OCI-LY7 (cell line): ENCODE measurements around the gene GYG2. TPM values are rescaled to one million over a fixed set of nuclear protein-coding genes. Genes with fewer than 3 reads are reported as not detected.
"Not testable (repeated sequence)": the region's sequence is repeated elsewhere in the genome, so short reads cannot be mapped to it uniquely, and the experiment has no call there.

ENCODE experiments used
- BruUV-seq: library from RNA; stranded (reverse); fragments of 400-500 nt; replicated peaks from 2 replicates; lab custom pipeline; 2021; lab: Mats Ljungman, UMichigan
- CTCF ChIA-PET: fragments of 300-600 bp; sonication (Branson Sonifier 250); formaldehyde crosslinking; loops from one replicate; lab custom pipeline; 2022; ENCODE audit warnings: antibody characterized with exemption; ENCODE audit not compliant: unreplicated experiment; lab: Charles Lee
- POLR2A ChIA-PET: fragments of 300-600 bp; sonication (Branson Sonifier 250); formaldehyde crosslinking; loops from one replicate; lab custom pipeline; 2022; ENCODE audit warnings: antibody characterized with exemption; lab: Charles Lee
- DNase-seq: peaks from one replicate; pipeline ENCODE4 v3.0.0-alpha.2; 2015; ENCODE audit warnings: low spot score
- H2AFZ ChIP-seq: fragments of 200-600 bp; sonication (generic), shearing (Covaris generic); 2 replicates; pipeline ENCODE4 v1.6.1; 2014; ENCODE audit warnings: mild to moderate bottlenecking, antibody characterized with exemption, low read length, moderate library complexity
- H3K27ac ChIP-seq: fragments of 200-600 bp; sonication (generic); 2 replicates; pipeline ENCODE4 v1.5.1; 2014; ENCODE audit warnings: mixed run types, low read depth, mild to moderate bottlenecking, moderate library complexity, low read length, inconsistent platforms; ENCODE audit not compliant: poor library complexity, severe bottlenecking
- H3K36me3 ChIP-seq: fragments of 200-600 bp; sonication (generic); 2 replicates; pipeline ENCODE4 v1.6.1; 2014; ENCODE audit warnings: mild to moderate bottlenecking, antibody characterized with exemption, low read length, moderate library complexity, mixed read lengths; ENCODE audit not compliant: insufficient read depth
- H3K4me1 ChIP-seq: fragments of 200-600 bp; sonication (generic); 2 replicates; pipeline ENCODE4 v1.5.1; 2014; ENCODE audit warnings: mild to moderate bottlenecking, low read length; ENCODE audit not compliant: insufficient read depth, poor library complexity, severe bottlenecking
- H3K4me2 ChIP-seq: fragments of 200-600 bp; sonication (generic); 2 replicates; pipeline ENCODE4 v1.6.1; 2014; ENCODE audit warnings: mild to moderate bottlenecking, low read length
- H3K4me3 ChIP-seq: fragments of 200-600 bp; sonication (generic); 2 replicates; pipeline ENCODE4 v1.5.1; 2014; ENCODE audit warnings: mild to moderate bottlenecking, low read depth, low read length; ENCODE audit not compliant: poor library complexity, severe bottlenecking
- H3K79me2 ChIP-seq: fragments of 200-600 bp; sonication (generic); 2 replicates; pipeline ENCODE4 v1.6.1; 2016; ENCODE audit warnings: low read depth, mild to moderate bottlenecking, low read length, moderate library complexity, mixed read lengths; ENCODE audit not compliant: insufficient read depth
- H3K9me2 ChIP-seq: fragments of 200-600 bp; sonication (generic); 2 replicates; pipeline ENCODE4 v1.6.1; 2016; ENCODE audit warnings: mild to moderate bottlenecking, low read length, mixed read lengths; ENCODE audit not compliant: insufficient read depth
- H3K9me3 ChIP-seq: fragments of 200-600 bp; sonication (generic); 2 replicates; pipeline ENCODE4 v1.6.1; 2014; ENCODE audit warnings: mild to moderate bottlenecking, mixed run types, low read length, mixed read lengths
- H4K20me1 ChIP-seq: fragments of 200-600 bp; sonication (generic); 2 replicates; pipeline ENCODE4 v1.6.1; 2014; ENCODE audit warnings: mild to moderate bottlenecking, antibody characterized with exemption, low read length, moderate library complexity, mixed read lengths; ENCODE audit not compliant: insufficient read depth
- CTCF ChIP-seq: fragments of 200-600 bp; sonication (generic); conservative IDR thresholded peaks from 2 replicates; pipeline ENCODE4 v1.5.1; 2014; ENCODE audit warnings: mild to moderate bottlenecking, antibody characterized with exemption, low read length, moderate library complexity, mixed read lengths
- EZH2phosphoT487 ChIP-seq: fragments of 200-600 bp; sonication (generic); IDR thresholded peaks from 2 replicates; pipeline ENCODE4 v1.6.1; 2018; ENCODE audit warnings: low read depth, borderline replicate concordance, mild to moderate bottlenecking, mixed run types, antibody characterized with exemption, low read length, moderate library complexity, mixed read lengths
- intact Hi-C: fragments of 100-400 bp; cut with micrococcal nuclease; formaldehyde crosslinking; loops from one replicate; pipeline ENCODE4 v1.10.0; 2022; ENCODE audit not compliant: unreplicated experiment
- total RNA-seq, 2 experiments: library from RNA; depleted of rRNA in 1 of 2; stranded (reverse); fragments of >200 nt in 1 of 2; shearing (Covaris generic) in 1 of 2; gene quantifications; 2 replicates each; pipeline ENCODE4 v1.2.3, GENCODE V29; 2014 to 2022

The GYG2 gene
- total RNA-seq, 2 experiments from 2014 or later: not detected

GRCh38 chrX:2889045-2889605 is 60.4 kb downstream of the GYG2 start:
- Histone ChIP-seq H2AFZ (no peak overlapping the region), H3K36me3 (no peaks in the 10 kb centered on the region), H4K20me1 (no peaks in the 10 kb centered on the region), H3K4me3 (peak overlapping the region; percentile 19), H3K4me1 (no peaks in the 10 kb centered on the region), H3K27ac (no peak overlapping the region), H3K79me2 (no peaks in the 10 kb centered on the region), H3K4me2 (peak overlapping the region; percentile 23; the same call in 1 of the 2 replicates), H3K9me2 (no peaks in the 10 kb centered on the region), H3K9me3 (no peaks in the 10 kb centered on the region)
- POLR2A ChIA-PET: no interaction called here
- BruUV-seq: no TSS peak
- CTCF ChIA-PET: no interaction called here
- no peak for TF ChIP-seq EZH2phosphoT487
- TF ChIP-seq CTCF: no peak
- intact Hi-C loops: no loop called here
- DNase-seq: no peak

GRCh38 chrX:2889706-2890490 is 61.2 kb downstream of the GYG2 start:
- CTCF ChIA-PET, H3K27ac ChIP-seq, H3K79me2 ChIP-seq, H3K36me3 ChIP-seq, BruUV-seq, H2AFZ ChIP-seq, intact Hi-C loops, H4K20me1 ChIP-seq, H3K9me3 ChIP-seq, POLR2A ChIA-PET, H3K9me2 ChIP-seq, H3K4me1 ChIP-seq, DNase-seq: not testable (repeated sequence)
- TF ChIP-seq CTCF: peak; percentile 61
- Histone ChIP-seq H3K4me3 (peak overlapping the region; percentile 19), H3K4me2 (peak overlapping the region; percentile 23; the same call in 1 of the 2 replicates)

GRCh38 chrX:2890536-2891460 is 62.1 kb downstream of the GYG2 start:
- H3K27ac ChIP-seq, H2AFZ ChIP-seq, H3K4me1 ChIP-seq, H4K20me1 ChIP-seq, POLR2A ChIA-PET, BruUV-seq, H3K79me2 ChIP-seq, DNase-seq, H3K36me3 ChIP-seq, H3K4me2 ChIP-seq, H3K4me3 ChIP-seq, intact Hi-C loops, H3K9me3 ChIP-seq, H3K9me2 ChIP-seq, CTCF ChIA-PET: not testable (repeated sequence)
